ENCODE data around the gene MTA2.

DNA sequence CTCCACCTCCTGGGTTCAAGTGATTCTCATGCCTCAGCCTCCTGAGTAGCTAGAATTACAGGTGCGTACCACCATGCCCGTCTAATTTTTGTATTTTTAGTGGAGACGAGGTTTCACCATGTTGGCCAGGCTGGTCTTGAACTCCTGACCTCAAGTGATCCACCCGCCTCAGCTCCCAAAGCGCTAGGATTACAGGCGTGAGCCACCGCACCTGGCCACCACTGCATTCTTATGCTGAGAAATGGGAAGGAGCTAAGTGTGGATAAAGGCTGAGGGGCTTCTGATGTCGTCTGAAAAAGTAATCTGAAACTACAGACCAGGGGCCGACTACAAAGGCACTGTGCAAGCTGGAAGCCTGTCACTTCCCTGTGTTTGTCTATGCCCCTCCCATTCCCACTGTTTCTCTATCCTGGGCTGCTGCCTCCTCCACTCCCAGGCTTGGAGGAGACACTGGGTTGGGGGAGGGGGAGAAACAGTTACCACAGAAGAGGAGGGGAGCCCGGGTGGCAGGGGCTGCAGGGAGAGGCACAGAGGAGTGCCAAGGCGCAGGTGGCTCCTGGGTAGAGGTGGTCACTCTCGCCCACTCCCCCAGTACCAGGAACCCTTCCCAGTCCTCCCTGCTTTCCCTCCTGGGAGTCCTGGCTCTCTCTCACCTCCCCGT lies 2.9 kb upstream of the MTA2 start:
- TF ChIP-seq, protein P1, sequence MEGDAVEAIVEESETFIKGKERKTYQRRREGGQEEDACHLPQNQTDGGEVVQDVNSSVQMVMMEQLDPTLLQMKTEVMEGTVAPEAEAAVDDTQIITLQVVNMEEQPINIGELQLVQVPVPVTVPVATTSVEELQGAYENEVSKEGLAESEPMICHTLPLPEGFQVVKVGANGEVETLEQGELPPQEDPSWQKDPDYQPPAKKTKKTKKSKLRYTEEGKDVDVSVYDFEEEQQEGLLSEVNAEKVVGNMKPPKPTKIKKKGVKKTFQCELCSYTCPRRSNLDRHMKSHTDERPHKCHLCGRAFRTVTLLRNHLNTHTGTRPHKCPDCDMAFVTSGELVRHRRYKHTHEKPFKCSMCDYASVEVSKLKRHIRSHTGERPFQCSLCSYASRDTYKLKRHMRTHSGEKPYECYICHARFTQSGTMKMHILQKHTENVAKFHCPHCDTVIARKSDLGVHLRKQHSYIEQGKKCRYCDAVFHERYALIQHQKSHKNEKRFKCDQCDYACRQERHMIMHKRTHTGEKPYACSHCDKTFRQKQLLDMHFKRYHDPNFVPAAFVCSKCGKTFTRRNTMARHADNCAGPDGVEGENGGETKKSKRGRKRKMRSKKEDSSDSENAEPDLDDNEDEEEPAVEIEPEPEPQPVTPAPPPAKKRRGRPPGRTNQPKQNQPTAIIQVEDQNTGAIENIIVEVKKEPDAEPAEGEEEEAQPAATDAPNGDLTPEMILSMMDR (conservative IDR thresholded peaks at IDR 0.05) = no peak
- TF ChIP-seq EZH2 (IDR thresholded peaks at IDR 0.05; ENCODE audit: low read depth) = no peak
